ENCODE measurements around the gene NAPEPLD.
"Not testable (repeated sequence)": the region's sequence is repeated elsewhere in the genome, so short reads cannot be mapped to it uniquely, and the experiment has no call there.

Gene NAPEPLD

GRCh38 chr7:103148994-103149807 is at the start of gene NAPEPLD:
Gene NAPEPLD, minus strand, starts transcription at chr7:103149099. Its CDS starts 20,323 bp downstream, at chr7:103128776.
- peak; percentile 57 for DNase-seq (ENCODE audit: low read depth)

- not testable (repeated sequence) for DNase-seq (ENCODE audit: low read depth)
Measured at GRCh38 chr7:103198079-103198478, 49.2 kb upstream of the NAPEPLD start.

DNA sequence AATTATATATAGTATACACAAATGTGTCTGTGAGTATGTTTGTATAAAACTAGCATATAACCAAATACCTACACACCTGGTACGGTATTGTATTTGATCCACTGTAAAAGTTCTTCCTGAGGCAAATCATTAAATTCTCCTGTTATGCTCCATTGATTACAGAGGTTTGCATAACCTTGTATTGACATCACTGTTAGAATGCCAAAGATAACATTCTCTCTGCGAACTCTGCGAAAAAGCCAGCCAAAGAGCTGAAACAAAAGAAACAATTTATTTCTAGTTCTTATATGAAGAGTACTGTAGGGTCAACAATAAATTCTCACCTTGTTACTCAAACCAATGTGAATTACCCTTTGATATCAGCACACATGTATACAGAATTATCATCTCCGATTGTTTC is 46.5 kb upstream of the NAPEPLD start:
- not testable (repeated sequence) for DNase-seq (ENCODE audit: low read depth)

DNA sequence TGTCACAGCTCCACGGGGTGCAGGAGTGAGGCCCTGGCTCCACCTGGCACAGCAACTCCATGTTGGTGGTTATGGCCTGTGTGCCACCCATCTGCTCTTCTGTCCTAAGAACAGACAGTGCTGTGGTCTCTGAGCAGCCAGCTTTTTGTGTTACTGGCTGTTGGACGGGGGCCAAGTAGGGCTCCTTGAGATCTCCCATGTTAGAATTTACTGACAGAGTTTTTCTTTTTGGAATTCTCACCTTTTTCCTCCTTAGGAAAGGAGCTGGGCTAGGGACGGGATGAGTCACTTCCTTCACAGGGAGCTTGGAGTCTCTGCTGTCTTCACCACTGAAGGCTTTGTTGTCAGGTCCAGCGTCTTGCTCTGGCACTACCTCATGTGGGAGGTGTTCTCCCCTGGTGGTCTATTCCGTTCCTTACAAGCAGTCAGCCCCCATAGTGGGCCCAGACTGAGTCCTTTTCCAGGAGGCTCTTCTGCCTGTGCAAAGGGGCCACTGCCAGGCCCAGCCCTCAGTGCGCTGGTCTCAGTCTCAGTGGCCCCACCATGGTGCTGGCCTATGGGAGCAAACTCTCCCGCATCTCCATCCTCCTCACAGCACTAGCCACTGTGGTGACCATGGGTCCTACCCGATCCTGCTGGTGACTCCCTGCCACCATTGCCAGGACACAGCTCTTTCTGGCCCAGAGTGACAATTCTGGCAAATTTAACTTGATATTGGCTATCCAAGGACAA is 23.7 kb upstream of the NAPEPLD start:
- DNase-seq (ENCODE audit: low read depth) = not testable (repeated sequence)

GRCh38 chr7:103171695-103172414 is 23.0 kb upstream of the NAPEPLD start:
- DNase-seq (ENCODE audit: low read depth) = not testable (repeated sequence)

DNA sequence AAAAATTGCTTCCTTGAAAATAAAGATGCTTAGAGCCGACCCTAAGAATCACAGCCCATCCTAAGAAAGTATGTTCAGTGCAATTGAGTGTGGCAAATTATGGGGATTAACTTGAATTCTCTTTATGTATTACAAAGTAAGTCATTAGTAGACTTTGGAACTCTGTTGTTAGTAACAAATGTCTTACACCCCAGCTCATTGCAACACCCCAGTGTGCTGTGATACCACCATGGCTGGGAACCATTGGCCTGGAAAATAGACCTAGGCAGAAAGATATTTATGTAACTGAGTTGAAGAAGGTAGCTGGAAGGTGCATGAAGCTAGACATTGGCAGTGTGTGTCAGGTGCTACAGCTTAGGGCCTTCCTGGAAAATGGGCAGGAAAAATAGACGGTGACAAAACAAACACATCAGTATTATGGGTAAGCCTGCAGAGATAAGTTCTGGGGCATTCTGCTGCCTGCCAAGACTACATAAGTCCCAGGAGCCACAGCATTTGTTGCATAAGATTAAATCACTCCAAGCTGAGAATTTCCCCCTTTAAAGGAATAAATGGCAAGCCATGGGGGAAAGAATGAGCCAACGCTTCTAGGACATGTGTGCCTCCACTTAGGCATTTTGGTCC is 18.1 kb upstream of the NAPEPLD start:
- DNase-seq (ENCODE audit: low read depth) = not testable (repeated sequence)

DNA sequence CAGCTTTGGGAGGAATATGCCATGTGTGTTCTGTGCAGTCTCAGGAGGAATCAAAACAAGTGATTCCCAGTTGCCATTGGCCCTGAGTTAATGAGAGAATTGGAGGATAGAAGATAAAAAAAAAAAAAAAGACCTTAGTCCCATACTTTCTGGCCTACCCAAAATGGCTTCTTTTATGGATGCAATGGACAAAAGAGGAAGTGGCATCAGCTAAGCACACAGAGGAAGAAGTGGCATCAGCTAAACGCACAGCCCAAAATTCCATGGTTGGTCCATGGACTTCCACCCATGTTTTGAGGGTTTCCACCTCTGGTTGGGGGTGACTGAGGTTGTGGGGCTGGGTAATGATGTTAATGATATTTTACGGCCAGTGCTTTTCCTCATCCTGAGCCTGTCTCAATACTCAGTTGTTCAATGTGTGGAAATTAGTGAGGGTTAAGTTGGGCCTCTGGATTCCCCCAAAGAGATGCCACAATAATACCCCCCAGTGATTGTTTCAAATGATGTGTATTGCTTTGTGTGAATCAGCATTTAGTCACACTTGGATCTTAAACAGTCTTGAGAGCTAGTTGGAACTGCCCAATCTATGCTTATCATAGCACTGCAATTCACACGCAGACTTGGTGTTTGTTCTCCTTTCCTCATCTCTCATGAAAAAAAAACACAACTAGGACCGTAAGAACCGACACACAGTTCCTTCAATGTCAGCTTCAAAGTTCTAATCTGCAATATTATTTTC is 14.4 kb upstream of the NAPEPLD start:
- not testable (repeated sequence) for DNase-seq (ENCODE audit: low read depth)

DNA sequence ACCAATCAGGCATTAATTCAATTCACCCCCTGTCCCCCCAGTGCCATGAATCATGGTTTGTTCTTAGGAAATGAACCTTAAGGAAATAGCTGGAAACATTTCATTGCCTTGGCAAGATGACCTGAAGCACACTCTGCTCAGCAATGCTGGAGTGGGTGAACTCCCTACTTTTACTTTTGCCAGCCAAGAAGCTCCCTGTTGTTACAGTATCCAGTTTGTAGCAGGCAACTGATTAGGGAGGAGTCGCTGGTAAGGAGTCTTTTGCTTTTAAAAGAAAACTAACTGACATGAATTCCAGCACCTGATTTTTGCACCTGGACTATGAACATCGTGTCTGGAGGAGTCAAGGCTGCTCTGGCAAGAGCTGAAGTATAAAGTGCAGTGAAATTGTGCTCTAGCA is 13.7 kb upstream of the NAPEPLD start:
- not testable (repeated sequence) for DNase-seq (ENCODE audit: low read depth)

DNA sequence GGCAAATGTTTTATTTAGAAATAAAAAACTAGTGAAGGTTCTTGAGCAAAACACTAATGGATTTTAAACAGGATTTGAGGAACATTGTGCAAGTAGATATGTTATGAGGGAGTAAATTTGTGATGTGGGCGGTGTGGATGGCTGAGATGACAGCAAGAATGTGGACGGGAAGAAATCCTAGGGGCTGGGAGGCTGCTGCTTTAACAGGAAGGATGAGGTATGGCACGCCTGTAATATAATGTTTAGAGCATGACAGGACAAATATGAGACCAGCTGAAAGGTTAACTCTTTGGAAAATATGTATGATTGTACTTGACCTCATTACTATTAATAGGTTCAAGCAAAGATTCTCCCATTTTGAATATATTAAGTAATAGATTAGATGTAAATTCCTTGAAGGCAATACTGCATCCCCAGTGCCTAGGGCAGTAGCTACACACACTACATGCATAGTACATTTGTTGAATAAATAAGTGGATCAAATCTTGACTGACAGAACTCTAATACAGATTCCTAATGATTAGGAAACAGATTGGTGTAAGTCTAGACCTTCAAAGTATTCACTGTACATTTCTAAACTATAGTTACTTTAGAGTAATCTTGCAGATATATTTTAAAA is 13.2 kb upstream of the NAPEPLD start:
- DNase-seq (ENCODE audit: low read depth) = not testable (repeated sequence)

- DNase-seq (ENCODE audit: low read depth) = not testable (repeated sequence)
Measured at GRCh38 chr7:103159072-103159471, 10.2 kb upstream of the NAPEPLD start.

DNA sequence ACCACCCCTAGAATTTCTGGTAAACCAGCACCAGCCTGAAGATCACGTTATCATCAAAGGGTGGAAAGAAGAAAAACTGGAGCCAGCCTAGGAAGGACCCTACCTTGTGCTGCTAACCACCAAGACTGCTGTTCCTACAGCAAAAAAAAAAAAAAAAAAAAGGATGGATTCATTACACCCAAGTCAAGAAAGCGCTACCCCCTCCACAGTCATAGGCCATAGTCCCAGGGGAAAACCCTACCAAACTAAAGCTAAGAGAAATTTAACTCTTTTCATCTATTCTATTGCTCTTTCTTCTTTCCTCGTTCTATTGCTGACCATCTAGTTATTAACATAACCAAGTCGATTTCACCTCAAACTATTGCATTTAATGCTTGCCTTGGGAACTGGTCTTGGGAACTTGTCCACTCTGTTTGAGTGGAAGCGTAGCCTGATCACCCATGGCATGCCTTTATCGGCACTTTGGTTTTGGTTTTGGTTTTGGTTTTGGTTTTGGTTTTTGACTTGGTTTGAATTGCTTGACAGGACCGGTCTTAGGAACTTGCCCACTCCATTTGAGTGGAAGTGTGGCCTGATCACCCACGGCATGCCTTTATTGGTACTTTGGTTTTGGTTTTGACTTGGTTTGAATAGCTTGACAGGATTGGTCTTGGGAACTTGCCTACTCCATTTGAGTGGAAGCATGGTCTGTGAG is 6.6 kb upstream of the NAPEPLD start:
- not testable (repeated sequence) for DNase-seq (ENCODE audit: low read depth)

DNA sequence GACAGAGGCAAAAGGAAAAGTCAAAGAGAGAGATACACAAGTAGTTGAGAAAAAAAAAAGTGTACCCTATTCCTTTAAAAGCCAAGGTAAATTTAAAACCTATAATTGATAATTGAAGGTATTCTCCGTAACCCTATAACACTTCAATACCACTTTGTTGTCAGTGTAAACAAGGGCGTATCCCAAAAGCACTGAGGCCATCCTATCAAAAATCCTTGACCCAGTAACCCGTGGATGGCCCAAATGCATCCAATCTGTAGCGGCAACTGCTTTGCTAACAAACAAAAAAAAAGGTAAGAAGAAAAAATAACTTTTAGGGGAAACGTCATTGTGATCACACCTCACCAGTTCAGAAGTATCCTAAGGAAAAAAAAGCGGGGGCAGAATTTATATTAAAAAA is 5.1 kb upstream of the NAPEPLD start:
- DNase-seq (ENCODE audit: low read depth) = no peak

DNA sequence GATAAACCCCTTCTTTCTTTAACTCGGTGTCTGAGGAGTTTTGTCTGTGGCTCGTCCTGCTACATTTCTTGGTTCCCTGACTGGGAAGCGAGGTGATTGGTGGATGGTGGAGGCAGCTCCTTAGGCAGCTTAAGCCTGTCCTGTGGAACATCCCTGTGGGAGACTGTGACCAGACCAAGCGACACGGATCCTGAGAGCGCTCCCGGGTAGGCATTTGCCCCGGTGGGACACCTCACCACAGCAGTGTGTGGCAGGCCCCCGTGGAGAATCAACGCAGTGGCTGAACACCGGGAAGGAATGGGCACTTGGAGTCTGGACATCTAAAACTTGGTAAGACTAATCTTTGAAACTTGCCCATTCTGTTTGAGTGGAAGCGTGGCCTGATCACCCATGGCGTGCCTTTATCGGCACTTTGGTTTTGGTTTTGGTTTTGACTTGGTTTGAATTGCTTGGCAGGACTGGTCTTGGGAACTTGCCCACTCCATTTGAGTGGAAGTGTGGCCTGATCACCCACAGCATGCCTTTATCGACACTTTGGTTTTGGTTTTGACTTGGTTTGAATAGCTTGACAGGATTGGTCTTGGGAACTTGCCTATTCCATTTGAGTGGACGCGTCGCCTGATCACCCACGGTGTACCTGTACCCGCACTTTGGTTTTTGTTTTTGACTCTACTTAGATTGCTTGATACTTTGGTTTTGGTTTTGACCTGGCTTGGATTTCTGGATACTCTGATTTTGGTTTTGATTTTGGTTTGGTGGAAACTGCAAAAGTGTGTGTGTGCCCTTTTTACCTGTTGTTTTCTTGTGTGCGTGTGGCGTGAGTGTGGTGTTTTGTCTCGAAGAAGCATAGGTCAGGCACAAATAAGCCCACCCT is 4.1 kb upstream of the NAPEPLD start:
- not testable (repeated sequence) for DNase-seq (ENCODE audit: low read depth)

GRCh38 chr7:103151993-103152676 is 3.2 kb upstream of the NAPEPLD start:
- DNase-seq (ENCODE audit: low read depth) = not testable (repeated sequence)

GRCh38 chr7:103150192-103150591 is 1.3 kb upstream of the NAPEPLD start:
- DNase-seq (ENCODE audit: low read depth) = no peak

- no peak for DNase-seq (ENCODE audit: low read depth)
Measured at GRCh38 chr7:103149808-103150180, 895 bp upstream of the NAPEPLD start.

GRCh38 chr7:103148131-103148993 is 537 bp downstream of the NAPEPLD start:
- no peak for DNase-seq (ENCODE audit: low read depth)

GRCh38 chr7:103144754-103145153 is 4.1 kb downstream of the NAPEPLD start:
- DNase-seq (ENCODE audit: low read depth) = not testable (repeated sequence)
